ENCODE measurements around the gene MCF2L.
"Not testable (repeated sequence)": the region's sequence is repeated elsewhere in the genome, so short reads cannot be mapped to it uniquely, and the experiment has no call there.

Gene MCF2L

DNA sequence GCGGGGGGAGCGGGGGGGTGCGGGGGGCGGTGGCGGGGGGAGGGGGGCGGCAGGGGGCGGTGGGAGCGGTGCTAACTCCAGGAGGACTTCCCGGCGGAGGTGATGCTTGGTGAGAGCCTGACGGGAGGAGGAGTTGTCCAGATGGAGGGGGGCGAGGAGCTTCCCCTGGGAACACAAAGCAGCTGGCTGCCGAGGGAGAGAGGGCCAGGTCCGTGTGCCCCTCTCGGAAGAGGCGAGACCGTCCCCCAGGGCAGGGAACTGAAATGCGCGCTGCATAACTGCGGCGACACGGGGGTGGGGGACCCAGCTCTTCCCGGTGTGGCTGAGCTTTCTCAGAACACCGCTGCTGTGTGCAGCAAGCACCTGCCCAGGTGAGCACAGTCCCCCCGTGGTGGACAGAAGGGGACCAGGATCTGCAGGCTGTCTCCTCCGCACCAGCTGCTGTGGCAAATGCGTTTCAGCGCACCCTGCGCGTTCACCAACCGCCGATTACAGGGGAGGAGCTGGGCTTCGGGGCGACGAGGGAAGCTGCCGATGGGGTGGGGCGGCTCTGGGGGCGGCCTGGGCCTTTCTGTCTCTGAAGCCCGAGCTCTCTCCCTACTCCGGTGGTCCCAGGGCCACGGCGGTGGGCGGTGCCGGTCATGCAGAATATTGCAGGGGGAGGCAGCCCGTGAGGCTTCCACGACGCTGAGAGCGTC, 81.9 kb downstream of the MCF2L start:
- no peak for DNase-seq (ENCODE audit: low read depth)

DNA sequence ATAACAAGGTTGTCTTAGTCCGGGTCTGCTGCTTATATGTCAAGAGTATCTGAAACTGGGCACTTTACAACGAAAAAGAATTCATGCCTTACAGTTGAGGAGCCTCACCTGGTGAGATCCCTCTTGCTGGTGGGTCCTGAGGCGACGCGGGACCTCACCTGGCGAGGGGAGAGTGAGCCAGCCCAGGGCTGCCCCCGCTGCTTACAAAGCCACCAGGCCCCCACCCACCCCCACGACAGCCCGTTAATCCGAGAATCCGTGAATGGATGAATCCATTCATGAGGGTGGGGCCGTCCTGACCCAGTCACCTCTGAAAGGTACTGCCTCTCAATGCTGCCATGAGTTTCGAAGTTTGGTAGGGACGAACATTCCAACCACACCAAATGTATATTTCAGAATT, 82.6 kb downstream of the MCF2L start:
- DNase-seq (ENCODE audit: low read depth) = no peak

DNA sequence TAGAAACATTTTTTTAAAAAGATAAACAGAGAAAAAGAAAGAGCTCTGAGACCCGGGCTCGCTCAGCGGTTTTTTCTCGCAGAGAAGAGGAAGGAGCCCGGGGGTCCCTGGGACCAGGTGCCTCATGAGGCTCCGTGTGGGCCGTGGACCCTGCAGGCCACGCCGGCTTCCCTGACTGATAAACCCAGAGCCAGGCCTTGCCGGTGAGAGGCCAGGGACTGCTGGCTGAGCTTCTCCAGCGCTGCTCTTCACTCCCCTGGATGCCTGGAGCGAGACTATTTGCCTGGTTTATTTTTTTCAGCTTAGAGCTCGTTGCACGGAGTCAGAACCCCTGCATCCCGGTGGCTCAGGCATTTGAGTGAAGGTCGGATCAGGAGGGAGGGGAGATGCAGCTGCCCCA, 83.2 kb downstream of the MCF2L start:
- no peak for DNase-seq (ENCODE audit: low read depth)

GRCh38 chr13:113052971-113053370, 84.0 kb downstream of the MCF2L start:
- DNase-seq (ENCODE audit: low read depth) = no peak

DNA sequence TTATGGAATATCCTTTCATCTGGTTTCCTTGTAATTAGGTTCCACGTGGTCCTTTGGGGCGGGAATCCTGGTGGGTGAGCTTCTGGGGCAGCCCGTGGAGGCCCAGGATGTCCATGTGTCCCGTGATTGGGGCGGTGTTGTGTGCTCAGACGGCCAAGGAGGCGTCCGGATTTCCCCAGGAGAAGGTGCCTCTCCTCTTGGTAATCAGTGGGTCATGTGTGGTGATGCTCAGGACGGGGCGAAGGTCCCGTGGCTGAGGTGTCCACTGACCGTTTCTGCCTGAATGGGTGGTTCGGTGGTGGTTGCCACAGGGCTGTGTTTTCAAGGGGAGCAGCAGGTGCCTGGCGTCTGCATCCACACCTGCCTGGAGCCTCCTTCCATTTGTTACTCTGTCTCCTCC, 84.4 kb downstream of the MCF2L start:
- DNase-seq (ENCODE audit: low read depth) = no peak

DNA sequence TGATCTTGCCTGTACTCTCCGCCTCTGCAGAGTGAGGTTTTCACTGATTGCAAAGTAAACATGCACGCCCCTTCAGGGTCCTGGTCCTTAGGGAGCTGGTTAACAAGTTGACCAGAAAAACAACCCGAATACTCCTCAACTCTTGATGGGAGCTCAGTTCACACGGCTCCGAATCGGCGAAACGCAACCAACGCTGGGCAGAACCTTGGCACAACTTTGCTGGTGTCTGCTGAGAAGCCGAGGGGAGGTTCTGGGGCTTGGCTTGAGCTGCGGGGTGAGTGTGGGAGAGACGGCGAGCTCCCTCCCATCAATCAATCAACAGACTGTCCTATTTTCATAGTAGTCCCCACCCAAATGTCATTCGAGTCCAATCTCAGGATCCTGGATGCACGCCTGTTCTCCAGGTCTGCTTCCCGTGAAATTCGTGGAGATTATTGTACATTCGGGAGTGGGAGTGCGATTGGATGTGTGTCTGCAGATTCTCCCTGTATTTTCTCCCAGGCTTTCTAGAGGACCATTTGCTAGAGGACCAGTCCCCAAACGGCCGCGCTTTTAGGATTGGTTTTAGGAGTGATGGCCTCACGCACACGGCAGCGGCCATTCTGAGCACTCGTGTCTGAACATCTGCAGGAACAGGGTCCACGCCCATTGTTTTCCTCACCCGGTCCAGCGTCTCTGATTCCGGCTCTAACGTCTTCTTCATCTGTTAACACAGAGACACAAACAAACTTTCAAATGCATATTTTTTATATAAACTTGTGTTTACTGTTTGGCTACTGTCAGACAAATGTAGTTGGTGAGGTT, 85.0 kb downstream of the MCF2L start:
- DNase-seq (ENCODE audit: low read depth) = no peak

DNA sequence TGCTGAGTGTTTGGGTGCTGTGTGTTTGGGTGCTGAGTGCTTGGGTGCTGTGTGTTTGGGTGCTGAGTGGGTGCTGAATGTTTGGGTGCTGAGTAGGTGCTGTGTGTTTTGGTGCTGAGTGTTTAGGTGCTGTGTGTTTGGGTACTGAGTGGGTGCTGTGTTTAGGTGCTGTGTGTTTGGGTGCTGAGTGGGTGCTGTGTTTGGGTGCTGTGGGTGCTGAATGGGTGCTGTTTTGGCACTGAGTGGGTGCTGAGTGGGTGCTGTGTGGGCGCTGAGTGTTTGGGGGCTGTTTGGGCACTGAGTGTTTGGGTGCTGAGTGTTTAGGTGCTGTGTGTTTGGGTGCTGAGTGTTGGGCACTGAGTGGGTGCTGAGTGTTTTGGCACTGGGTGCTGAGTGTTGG, 88.1 kb downstream of the MCF2L start:
- no peak for DNase-seq (ENCODE audit: low read depth)

DNA sequence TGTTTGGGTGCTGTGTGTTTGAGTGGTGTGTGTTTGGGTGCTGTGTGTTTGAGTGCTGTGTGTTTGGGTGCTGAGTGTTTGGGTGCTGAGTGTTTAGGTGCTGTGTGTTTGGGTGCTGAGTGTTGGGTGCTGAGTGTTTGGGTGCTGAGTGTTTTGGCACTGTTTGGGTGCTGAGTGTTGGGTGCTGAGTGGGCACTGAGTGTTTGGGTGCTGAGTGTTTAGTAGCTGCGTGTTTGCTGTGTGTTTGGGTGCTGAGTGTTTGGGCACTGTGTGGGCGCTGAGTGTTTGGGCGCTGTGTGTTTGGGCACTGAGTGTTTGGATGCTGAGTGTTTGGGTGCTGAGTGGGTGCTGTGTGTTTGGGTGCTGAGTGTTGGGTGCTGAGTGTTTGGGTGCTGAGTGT, 88.5 kb downstream of the MCF2L start:
- DNase-seq (ENCODE audit: low read depth) = not testable (repeated sequence)

DNA sequence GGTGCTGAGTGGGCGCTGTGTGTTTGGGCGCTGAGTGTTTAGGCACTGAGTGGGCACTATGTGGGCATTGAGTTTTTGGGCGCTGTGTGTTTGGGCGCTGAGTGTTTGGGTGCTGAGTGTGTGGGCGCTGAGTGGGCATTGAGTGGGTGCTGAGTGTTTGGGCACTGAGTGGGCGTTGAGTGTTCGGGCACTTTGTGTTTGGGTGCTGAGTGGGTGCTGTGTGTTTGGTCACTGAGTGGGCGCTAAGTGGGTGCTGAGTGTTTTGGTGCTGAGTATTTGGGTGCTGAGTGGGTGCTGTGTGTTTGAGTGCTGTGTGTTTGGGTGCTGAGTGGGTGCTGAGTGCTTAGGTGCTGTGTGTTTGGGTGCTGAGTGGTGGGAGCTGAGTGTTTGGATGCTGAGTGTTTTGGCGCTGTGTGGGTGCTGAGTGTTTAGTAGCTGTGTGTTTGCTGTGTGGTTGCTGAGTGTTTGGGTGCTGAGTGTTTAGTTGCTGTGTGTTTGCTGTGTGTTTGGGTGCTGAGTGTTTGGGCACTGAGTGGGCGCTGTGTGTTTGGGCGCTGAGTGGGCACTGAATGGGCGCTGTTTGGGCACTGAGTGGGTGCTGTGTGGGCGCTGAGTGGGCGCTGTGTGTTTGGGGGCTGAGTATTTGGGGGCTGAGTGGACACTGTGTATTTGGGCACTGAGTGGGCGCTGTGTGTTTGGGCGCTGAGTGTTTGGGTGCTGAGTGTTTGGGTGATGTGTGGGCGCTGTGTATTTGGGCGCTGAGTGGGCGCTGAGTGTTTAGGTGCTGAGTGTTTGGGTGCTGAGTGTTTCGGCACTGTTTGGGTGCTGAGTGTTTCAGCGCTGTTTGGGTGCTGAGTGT, 89.3 kb downstream of the MCF2L start:
- no peak for DNase-seq (ENCODE audit: low read depth)

- DNase-seq (ENCODE audit: low read depth) = no peak
Measured at GRCh38 chr13:113058988-113059850, 90.2 kb downstream of the MCF2L start.

DNA sequence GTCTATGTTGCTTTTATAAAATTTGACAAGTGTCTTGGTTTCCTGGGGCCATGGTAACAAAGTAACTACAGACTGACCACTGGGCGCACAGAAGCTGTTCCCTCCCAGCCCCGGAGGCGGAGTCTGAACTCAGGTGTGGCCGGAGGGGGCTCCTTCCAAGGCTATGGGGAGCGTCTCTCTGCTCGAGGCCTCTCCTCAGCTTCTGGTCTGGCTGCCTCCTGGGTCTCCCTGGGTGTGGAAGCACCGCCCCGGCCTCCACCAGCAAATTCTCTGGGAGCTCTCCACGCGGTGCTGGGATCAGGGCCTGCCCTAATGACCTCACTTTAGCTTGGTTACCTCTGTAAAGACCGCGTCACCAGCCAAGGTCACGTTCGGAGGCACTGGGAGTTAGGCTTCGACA, 90.9 kb downstream of the MCF2L start:
- no peak for DNase-seq (ENCODE audit: low read depth)

- DNase-seq (ENCODE audit: low read depth) = no peak
Measured at GRCh38 chr13:113060557-113061270, 91.7 kb downstream of the MCF2L start.

GRCh38 chr13:113061271-113061625, 92.2 kb downstream of the MCF2L start:
- DNase-seq (ENCODE audit: low read depth) = no peak

GRCh38 chr13:113061796-113062425, 92.9 kb downstream of the MCF2L start:
- no peak for DNase-seq (ENCODE audit: low read depth)

DNA sequence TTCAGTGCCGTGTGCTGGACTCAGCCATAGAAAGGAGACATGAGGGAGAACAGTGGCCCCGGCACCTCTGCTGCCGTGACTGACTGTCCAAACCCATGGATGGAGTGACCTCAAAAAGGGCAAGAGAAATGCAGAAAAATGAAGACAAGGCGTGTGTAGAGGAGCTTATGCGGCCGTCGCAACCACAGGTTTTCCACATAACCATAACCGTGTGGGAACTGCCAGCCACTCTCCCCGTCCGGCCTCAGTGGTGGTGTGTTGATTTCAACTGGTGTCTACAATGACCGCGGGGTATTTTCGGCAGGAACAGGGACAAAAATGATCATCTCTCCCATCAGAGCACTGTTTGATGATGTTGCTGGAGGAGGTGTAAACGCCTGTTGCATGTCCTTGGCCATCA, 93.7 kb downstream of the MCF2L start:
- DNase-seq (ENCODE audit: low read depth) = no peak

GRCh38 chr13:113063091-113063491, 94.1 kb downstream of the MCF2L start:
- no peak for DNase-seq (ENCODE audit: low read depth)

DNA sequence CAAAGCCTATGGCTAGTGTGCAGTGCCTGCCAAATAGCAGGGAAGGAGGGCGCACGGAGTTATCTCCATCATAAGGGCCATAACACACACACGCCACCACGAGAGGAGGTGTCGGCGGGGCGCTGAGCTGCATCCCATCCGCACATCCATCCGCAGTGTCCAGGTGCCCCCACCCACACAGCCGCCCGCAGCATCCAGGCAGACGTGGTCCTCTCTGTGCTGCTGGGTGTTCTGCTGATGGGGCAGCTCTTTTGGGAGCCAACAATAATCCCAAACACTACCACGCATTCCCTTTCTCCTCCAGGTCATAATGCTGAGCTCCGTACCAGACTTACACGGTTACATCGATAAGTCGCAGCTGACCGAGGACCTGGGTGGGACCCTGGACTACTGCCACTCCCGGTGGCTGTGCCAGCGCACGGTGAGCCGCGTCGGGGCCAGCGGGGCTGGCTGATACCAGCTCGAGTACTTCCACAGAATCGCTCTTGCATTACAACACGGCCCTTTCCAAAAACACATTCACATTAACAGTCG, 95.1 kb downstream of the MCF2L start:
- DNase-seq (ENCODE audit: low read depth) = no peak

GRCh38 chr13:113064534-113065405, 95.8 kb downstream of the MCF2L start:
- DNase-seq (ENCODE audit: low read depth) = no peak

GRCh38 chr13:113065406-113066141, 96.6 kb downstream of the MCF2L start:
- no peak for DNase-seq (ENCODE audit: low read depth)
